ENCODE data around the gene FBXL4.

- TF ChIP-seq CTCF (IDR thresholded peaks at IDR 0.05) (no peak), POLR2A (IDR thresholded peaks at IDR 0.05) (no peak)
Measured at GRCh38 chr6:98925831-98926230, 21.9 kb downstream of the FBXL4 start.

Measured in tibial nerve (tissue), 3 donors.